Measurements from ENCODE around the gene TRMT2A.

The TRMT2A gene

DNA sequence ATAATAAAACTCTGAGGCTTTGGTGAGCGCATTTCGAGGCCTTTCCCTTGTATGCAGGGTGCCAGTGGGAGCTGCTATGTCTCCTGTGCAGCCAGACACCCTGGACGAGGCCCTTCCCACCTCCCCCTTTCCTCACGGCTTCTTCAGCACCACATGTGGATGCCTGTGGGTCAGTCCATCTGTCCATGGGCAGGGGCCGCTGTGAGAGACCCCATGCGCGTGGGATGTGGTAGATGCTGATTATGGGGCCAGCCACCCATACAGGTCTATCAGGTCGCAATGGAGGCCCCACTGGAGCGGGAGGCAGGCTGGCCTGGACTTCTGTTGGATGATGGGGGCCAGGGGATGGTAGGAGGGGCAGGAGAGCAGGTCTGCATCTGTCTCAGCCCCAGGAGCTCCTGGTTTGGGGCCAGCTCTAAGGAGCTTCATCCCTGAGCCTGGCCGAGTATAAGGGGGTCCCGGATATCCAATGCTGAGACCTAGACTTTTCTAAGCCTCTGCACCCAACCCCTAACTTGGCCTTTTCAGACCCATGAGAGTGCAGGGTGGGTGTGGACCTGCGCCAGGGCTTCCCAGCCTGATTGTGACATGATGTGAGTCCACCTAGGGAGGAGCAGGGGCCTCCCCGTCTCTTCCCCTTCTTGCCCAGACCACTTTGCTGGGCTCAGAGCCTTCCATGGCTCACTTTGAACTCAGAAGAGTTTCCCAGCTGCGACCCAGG lies 51.0 kb downstream of the TRMT2A start:
- Histone ChIP-seq H3K9ac (ENCODE audit: low read depth, low read length) (no peak overlapping the region), H3K9me3 (ENCODE audit: insufficient read depth, low read depth, low read length) (no peaks in the 10 kb centered on the region), H3K36me3 (ENCODE audit: insufficient read depth, low read depth, low read length) (no peaks in the 10 kb centered on the region; the same call in 1 of the 2 replicates), H3K4me1 (ENCODE audit: insufficient read depth, low read length) (no peaks in the 10 kb centered on the region), H3K4me3 (ENCODE audit: low read length) (no peak overlapping the region), H3K27ac (ENCODE audit: low read length) (no peak overlapping the region), H3K27me3 (ENCODE audit: insufficient read depth, low read length) (peaks cover 14% of the 10 kb centered on the region)

- H3K9ac ChIP-seq (ENCODE audit: low read depth, low read length) = no peak overlapping the region
- H3K4me3 ChIP-seq (ENCODE audit: low read length) = no peak overlapping the region
- H3K27ac ChIP-seq (ENCODE audit: low read length) = no peak overlapping the region
- no peaks in the 10 kb centered on the region; the same call in 1 of the 2 replicates for H3K36me3 ChIP-seq (ENCODE audit: insufficient read depth, low read depth, low read length)
- H3K9me3 ChIP-seq (ENCODE audit: insufficient read depth, low read depth, low read length) = no peaks in the 10 kb centered on the region
- H3K4me1 ChIP-seq (ENCODE audit: insufficient read depth, low read length) = no peaks in the 10 kb centered on the region
- peaks cover 8% of the 10 kb centered on the region for H3K27me3 ChIP-seq (ENCODE audit: insufficient read depth, low read length)
Observed at GRCh38 chr22:20064545-20065262, 52.3 kb downstream of the TRMT2A start.

GRCh38 chr22:20064140-20064480 lies 52.9 kb downstream of the TRMT2A start:
- Histone ChIP-seq H3K27ac (ENCODE audit: low read length) (no peak overlapping the region), H3K27me3 (ENCODE audit: insufficient read depth, low read length) (peaks cover 3% of the 10 kb centered on the region; the same call in 1 of the 2 replicates), H3K4me1 (ENCODE audit: insufficient read depth, low read length) (no peaks in the 10 kb centered on the region), H3K9me3 (ENCODE audit: insufficient read depth, low read depth, low read length) (no peaks in the 10 kb centered on the region), H3K4me3 (ENCODE audit: low read length) (no peak overlapping the region), H3K9ac (ENCODE audit: low read depth, low read length) (no peak overlapping the region), H3K36me3 (ENCODE audit: insufficient read depth, low read depth, low read length) (no peaks in the 10 kb centered on the region; the same call in 1 of the 2 replicates)

GRCh38 chr22:20063271-20064139 lies 53.5 kb downstream of the TRMT2A start:
- Histone ChIP-seq H3K4me3 (ENCODE audit: low read length) (no peak overlapping the region), H3K9me3 (ENCODE audit: insufficient read depth, low read depth, low read length) (no peaks in the 10 kb centered on the region), H3K27ac (ENCODE audit: low read length) (no peak overlapping the region), H3K36me3 (ENCODE audit: insufficient read depth, low read depth, low read length) (no peaks in the 10 kb centered on the region; the same call in 1 of the 2 replicates), H3K27me3 (ENCODE audit: insufficient read depth, low read length) (no peaks in the 10 kb centered on the region), H3K9ac (ENCODE audit: low read depth, low read length) (no peak overlapping the region), H3K4me1 (ENCODE audit: insufficient read depth, low read length) (no peaks in the 10 kb centered on the region)

GRCh38 chr22:20062766-20063083 lies 54.3 kb downstream of the TRMT2A start:
- H3K4me1 ChIP-seq (ENCODE audit: insufficient read depth, low read length) = no peaks in the 10 kb centered on the region
- H3K27ac ChIP-seq (ENCODE audit: low read length) = no peak overlapping the region
- no peak overlapping the region for H3K4me3 ChIP-seq (ENCODE audit: low read length)
- no peaks in the 10 kb centered on the region for H3K27me3 ChIP-seq (ENCODE audit: insufficient read depth, low read length)
- no peaks in the 10 kb centered on the region; the same call in 1 of the 2 replicates for H3K36me3 ChIP-seq (ENCODE audit: insufficient read depth, low read depth, low read length)
- H3K9me3 ChIP-seq (ENCODE audit: insufficient read depth, low read depth, low read length) = no peaks in the 10 kb centered on the region
- H3K9ac ChIP-seq (ENCODE audit: low read depth, low read length) = no peak overlapping the region

DNA sequence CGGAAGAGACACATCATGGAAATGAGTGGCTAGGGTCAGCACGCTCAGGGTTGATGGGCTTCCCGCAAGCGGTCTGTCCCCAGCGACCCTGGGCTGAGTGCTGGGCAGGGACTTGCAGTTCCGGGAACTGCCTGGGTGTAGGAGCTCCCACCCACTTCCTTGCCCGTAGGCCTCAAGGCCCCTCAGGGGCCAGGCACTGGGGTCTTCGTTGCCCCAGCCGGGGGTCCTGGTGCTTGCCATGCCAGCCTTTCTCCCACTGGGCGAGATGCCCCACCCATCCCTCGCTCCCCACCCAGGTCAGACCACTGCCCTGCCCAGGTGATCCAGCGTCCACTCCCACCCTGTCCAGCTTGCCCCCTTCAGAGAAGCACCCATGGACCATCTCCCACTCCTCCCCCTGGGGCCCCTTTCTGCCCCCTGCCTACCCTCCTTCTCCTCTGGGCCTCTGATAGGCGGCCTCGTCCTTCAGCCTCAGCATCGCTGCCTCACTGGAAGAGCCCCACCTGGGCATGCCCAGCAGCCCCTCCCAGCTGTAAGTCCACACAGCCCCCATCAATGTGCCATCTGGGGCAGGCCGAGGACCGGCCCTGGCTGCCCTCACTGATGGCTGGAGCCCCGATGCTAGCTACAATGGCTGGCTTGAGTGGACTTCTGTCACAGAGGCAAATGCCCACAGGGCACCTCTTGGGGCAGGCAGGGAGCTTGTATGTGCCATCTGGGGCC lies 54.8 kb downstream of the TRMT2A start:
- Histone ChIP-seq H3K4me1 (ENCODE audit: insufficient read depth, low read length) (no peaks in the 10 kb centered on the region), H3K9me3 (ENCODE audit: insufficient read depth, low read depth, low read length) (no peaks in the 10 kb centered on the region), H3K36me3 (ENCODE audit: insufficient read depth, low read depth, low read length) (no peaks in the 10 kb centered on the region; the same call in 1 of the 2 replicates), H3K4me3 (ENCODE audit: low read length) (no peak overlapping the region), H3K27me3 (ENCODE audit: insufficient read depth, low read length) (no peaks in the 10 kb centered on the region), H3K9ac (ENCODE audit: low read depth, low read length) (no peak overlapping the region), H3K27ac (ENCODE audit: low read length) (no peak overlapping the region)
